Stimulated activated CD4-positive, alpha-beta T cell treated with anti-CD3 and anti-CD28 coated beads, Interleukin-1b, Interleukin-23, amount 100 ng/mL, for 1 hour (primary cell): ENCODE measurements around the gene MECP2.
"Not testable (repeated sequence)": the region's sequence is repeated elsewhere in the genome, so short reads cannot be mapped to it uniquely, and the experiment has no call there.

Experiments
- DNase-seq, 2 donors: peaks; one replicate each; pipeline ENCODE4 v3.0.0-alpha.2; 2020; ENCODE audit warnings: low read depth in 2 of 2

The MECP2 gene

GRCh38 chrX:153993079-153993478 lies 104.4 kb downstream of the MECP2 start:
- no peak for DNase-seq

- no peak for DNase-seq
These were observed 105.3 kb downstream of the MECP2 start for GRCh38 chrX:153992180-153992579.

GRCh38 chrX:153991013-153991580 lies 106.4 kb downstream of the MECP2 start:
- no peak for DNase-seq

GRCh38 chrX:153989973-153990655 lies 107.4 kb downstream of the MECP2 start:
- DNase-seq = no peak

GRCh38 chrX:153988493-153988892 lies 109.0 kb downstream of the MECP2 start:
- DNase-seq = no peak

GRCh38 chrX:153984351-153985178 lies 113.0 kb downstream of the MECP2 start:
- no peak for DNase-seq

GRCh38 chrX:153983321-153983801 lies 114.2 kb downstream of the MECP2 start:
- DNase-seq = no peak

GRCh38 chrX:153981771-153982533 lies 115.6 kb downstream of the MECP2 start:
- no peak for DNase-seq

GRCh38 chrX:153981231-153981630 lies 116.3 kb downstream of the MECP2 start:
- DNase-seq = no peak

- not testable (repeated sequence) for DNase-seq
These were observed 117.1 kb downstream of the MECP2 start for GRCh38 chrX:153980394-153980793.

- no peak for DNase-seq
These were observed 122.7 kb downstream of the MECP2 start for GRCh38 chrX:153974726-153975286.

GRCh38 chrX:153974003-153974725 lies 123.4 kb downstream of the MECP2 start:
- DNase-seq = no peak

- no peak for DNase-seq
These were observed 124.2 kb downstream of the MECP2 start for GRCh38 chrX:153973127-153974002.

GRCh38 chrX:153972368-153973126 lies 125.0 kb downstream of the MECP2 start, which contains the start of gene TMEM187:
Gene TMEM187, plus strand, starts transcription at chrX:153972754. Its CDS starts 9,309 bp downstream, at chrX:153982063.
- peak; percentile 64 to 65 for DNase-seq
